HG02642 (cell line): ENCODE measurements around the gene CXCL6.

Experiments
- ATAC-seq: cut with Tn5 transposase; IDR thresholded peaks from one replicate; pipeline ENCODE4 v1.9.1; 2021; ENCODE audit warnings: mild to moderate bottlenecking; ENCODE audit not compliant: unreplicated experiment, poor library complexity

The CXCL6 gene

DNA sequence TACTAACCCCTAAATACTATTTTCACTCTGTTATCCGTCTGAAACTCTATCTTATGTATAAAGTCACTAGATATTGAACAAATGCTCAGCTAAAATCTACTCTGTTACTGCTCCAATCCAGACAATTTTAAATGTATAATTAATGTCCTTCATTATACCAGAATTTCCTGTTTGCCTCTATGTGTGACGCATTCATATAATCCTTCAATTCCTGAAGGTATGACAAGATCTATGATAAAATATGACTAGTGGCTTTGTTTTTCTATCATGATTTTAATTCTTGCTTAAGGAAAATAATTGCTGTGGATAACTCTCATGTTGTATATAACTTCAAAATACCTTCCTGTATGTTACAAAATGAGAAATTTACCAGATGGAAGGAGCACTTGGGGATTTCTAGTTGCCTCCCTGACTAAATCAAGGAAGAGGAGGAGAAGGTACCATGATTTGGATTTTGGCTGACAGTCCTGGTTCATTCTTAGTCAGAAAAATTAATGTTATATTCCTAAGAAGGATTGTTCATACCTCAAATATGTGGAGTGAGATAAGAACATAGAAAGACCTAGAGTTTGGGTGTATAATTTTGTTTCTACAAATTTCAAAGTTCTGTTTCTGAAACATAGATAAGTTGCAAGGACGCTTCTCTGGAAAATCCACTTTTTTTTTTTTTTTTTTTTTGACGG, 4.9 kb downstream of the CXCL6 start:
- ATAC-seq: no peak

DNA sequence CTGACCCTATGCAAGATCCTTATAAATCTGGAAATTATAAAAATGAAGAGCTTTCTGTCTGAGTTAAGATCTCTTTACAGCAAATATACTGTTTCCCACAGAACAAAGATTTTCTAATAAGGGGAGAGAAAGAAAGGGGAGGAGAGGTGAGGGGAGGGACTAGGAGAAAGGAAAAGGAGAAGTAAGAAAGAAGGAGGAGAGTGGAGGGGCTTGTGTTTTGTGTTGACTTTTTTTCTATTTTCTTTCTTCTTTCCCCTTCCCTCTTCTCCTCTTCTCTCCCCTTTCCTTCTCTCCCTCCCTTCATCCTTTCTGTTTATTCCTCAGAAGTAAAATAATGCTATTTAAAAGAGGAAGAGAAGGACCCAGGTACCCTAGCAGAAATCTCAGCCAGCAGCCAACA, 6.2 kb downstream of the CXCL6 start:
- no peak for ATAC-seq

DNA sequence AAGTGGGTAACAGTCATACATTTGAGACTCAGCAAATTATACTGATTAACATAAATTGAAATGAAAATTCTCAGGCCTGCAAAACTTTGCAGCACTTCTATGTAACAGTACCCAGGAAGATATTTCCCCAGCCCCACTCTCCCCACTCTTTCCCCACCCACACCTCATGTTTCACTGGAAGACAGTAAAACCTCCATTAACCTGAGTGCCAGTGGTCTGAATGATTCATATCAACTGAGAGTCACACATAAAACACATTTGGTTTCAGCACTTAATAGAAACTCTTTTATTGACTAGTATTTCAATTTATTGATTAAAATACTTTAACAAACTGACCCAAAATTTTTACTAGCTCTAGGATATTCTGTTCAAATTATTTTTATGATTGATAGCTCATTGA, 6.9 kb downstream of the CXCL6 start:
- ATAC-seq: no peak

DNA sequence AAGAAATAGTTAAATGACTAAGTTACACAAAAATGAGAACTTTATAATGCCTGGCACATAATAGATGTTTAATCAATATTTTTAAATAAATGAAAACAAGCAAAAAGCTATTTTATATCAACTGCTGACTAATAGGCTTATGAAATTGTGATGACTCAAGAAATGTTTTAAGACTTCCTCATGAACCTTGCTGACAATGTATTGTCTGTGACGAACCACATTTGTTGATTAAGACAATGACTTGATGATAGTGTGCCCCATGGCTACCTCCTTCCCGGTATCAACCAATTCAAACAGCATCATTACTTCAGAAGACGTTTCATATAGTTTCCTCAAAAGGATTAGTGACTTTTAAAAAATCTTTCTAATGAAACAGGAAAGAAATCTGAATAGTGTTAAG, 7.9 kb downstream of the CXCL6 start:
- no peak for ATAC-seq

DNA sequence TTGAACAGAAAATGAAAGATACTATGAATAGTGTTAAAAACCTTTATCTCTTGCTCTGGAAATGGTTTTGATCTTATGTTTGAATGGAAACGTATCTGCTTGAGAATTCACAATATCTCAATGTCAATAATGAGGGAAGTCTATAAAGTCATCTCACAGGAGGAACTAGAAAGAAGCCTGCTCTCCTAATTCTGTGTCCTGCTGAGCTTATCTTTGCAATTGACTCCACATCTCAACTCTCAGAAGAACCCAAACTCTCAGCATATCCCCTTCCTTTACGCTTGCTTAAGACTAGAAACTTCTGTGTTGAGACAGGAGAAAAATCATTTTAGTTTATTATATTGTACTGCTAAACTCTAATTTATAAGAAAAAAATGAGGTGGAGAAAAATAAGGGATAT, 8.3 kb downstream of the CXCL6 start:
- no peak for ATAC-seq

DNA sequence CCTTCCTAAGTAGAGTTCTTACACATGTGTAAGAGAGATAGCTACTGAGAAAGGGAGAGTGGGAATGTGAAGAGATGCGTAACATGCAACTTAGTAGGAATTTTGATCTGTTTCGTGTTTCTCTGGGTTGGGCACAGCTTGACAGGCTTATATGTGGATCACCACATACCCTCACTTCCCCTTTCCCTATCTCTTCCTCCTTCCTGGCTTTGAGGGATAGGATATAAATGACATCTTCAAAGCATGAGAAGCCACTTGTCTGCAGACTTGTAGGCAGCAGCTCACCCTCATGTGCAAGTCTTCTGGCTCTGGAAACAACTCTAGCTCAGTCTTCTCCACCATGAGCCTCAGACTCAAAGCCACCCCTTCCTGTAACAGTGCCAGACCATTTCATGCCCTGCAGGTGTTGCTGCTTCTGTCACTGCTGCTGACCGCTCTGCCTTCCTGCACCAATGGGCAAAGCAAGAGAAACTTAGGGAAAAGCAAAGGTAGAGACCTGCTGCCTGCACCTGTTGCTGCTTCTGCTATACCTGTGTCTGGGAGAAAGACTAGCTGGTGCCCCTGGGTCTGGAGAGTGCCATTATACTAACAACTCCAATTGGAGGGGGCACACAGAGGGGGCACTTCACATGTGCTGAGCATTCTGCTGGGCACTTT, 11.2 kb downstream of the CXCL6 start:
- ATAC-seq: no peak

DNA sequence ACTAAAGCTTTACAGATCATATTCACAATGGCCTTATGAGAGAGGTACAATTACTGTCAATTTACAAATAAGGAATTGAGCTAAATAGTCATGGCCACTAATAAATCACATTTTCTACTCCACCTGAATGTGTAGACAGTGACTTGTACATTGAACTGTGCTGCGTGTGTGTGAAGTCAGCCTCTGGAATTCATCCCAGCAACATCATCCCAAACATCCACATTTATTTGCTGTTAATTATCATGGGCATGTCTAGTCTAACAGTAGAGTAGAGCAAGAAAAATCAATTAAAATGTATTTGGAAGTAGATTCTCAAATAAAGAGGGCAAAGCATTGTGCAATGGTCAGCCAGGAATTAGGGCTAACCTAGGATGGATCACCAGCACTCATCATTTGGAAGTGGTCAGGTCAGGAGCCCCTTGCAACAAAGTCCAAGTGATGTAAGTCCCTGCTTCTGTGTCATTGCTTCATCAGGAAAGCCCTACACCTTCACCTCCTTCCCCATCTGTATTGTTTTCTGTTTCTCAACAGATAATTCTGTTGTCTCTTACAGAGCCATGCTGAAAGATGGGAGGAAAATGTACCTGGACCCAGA, 11.8 kb downstream of the CXCL6 start:
- no peak for ATAC-seq

DNA sequence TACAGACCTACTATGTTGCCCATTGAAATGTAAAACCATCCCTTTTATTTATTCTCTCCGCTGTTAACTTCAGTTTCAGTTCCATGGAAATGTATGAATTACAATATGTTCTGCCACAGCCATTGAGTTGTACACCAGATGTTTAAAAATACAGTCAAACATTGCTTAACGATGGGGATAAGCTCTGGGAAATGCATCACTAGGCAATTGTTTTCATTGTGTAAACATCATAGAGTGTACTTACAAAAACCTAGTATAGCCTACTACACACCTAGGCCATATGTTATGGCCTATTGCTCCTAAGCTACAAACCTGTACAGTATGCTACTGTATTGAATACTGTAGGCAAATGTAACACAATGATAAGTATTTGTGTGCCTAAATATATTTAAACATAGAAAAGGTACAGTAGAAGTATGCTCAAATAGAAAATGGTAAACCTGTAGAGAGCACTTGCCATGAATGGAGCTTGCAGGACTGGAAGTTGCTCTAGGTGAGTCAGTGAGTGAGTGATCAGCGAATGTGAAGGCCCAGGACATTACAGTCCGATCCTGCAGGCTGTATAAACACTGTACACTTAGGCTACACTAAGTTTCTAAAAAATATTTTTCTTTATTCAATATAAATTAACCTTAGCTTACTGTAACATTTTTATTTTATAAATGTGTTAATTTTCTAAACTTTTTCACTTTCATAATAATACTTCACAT, 13.9 kb downstream of the CXCL6 start:
- ATAC-seq: no peak

DNA sequence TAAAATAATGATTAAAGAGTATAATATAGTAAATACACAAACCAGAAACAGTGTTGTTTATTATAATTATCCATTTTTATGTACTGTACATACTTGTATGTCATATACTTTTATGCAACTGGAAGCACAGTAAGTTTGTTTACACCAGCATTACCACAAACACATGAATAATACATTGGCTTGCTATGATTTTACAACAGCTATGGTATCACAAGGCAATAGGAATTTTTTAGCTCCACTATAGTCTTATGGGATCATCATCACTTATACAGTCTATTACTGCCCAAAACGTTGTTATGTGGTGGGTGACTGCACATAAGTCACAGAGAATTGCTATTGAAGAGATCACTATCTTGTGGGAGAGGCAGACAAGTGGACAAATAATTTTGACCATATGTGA, 14.8 kb downstream of the CXCL6 start:
- no peak for ATAC-seq

DNA sequence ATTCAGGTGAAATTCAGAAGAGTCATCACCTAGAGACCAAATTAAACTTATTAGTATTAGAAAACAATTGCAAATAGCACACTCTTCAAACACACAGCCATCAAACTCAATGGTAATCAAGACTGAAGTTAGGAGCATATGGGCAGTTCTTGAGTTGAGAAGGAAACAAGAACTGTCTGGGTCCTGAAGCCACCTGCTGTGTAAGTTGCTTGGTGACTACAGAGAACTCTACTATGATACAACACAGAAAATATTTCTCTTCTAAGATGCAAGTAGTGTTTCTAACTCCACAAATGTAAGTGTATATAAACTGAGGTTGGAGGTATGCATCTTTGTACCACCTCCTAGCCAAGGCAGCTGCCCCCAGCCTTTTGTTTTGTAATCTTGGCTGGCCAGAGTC, 16.3 kb downstream of the CXCL6 start:
- no peak for ATAC-seq

DNA sequence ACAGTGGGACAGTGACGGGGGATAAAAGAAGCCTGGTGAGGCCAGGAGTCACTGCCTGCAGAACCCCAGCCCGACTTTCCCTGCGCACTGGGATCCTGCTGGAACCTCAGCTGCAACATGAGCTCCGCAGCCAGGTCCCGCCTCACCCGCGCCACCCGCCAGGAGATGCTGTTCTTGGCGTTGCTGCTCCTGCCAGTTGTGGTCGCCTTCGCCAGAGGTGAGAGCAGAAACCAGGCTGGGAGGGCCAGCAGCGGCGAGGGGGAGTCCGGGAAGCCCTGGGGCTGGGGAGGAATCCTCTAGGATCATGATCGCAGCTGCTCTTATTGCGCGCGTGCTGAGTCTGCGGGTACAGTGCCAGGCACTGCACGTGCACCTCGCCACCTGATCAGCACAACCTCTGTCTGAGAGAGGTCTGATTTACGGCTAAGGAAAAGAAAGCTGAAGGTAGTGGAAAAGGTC, 16.8 kb downstream of the CXCL6 start, which contains the start of gene PF4V1:
Gene PF4V1 (plus strand): TSS at position 51 of the 459 bp plus-strand sequence. CDS start 67 bp downstream, at position 118.
- ATAC-seq: no peak

DNA sequence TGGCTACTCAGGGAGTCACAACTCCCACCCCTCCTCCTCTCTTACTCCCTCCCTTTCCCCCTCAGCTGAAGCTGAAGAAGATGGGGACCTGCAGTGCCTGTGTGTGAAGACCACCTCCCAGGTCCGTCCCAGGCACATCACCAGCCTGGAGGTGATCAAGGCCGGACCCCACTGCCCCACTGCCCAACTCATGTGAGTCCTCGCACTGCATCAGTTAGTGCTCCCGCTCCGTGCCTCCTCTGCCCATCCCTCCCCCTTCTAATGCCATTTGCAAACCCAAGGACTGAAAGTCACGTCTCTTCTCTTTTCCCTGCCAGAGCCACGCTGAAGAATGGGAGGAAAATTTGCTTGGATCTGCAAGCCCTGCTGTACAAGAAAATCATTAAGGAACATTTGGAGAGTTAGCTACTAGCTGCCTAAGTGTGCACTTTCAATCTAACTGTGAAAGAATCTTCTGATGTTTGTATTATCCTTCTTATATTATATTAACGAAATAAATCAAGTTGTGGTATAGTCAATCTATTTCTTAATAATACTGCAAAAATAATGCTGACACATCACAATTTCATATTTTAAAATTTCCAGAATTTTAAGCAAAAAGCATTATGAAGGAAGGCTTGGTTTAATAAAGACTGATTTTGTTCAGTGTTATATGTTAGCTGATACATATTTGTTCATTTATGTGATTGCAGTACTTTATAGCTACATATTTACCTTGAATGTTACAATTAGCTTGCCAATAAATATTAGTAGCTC, 17.4 kb downstream of the CXCL6 start:
- ATAC-seq: no peak

DNA sequence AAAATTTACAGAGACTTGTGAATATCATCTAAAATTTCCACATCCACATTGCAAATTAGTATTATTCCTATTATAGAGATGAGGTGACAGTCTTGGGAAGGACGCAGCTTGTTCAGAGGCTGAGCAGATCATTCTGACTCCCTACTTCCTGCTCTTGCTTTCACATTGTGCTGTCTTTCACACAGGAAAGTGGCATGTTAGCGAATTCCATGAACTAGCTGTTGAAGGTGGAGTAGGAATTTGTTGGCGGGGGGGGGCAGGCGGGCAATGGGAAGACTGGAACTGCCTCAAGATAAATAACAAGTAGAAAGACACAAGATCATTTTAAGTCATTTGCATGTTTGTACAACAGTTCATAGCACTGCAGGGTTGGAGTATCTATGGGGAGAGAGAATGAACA, 18.9 kb downstream of the CXCL6 start:
- ATAC-seq: no peak

DNA sequence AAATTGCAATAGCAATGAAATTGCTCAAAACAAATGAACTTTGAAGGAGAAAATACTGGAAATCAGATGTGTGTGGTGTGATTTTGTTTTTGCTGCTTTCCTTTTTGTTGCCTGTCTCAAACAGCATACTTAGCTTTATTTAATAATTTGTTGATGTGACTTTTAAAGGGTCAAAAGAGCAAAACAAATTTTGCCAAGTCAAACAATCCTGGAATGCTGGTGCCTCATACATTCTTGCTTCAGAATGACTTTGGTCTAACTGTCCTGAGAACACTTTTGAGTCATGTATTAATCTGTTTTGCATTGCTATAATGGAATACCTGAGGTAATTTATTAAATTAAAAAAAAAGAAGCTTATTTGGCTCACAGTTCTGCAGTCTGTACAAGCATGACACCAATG, 20.0 kb downstream of the CXCL6 start:
- no peak for ATAC-seq

DNA sequence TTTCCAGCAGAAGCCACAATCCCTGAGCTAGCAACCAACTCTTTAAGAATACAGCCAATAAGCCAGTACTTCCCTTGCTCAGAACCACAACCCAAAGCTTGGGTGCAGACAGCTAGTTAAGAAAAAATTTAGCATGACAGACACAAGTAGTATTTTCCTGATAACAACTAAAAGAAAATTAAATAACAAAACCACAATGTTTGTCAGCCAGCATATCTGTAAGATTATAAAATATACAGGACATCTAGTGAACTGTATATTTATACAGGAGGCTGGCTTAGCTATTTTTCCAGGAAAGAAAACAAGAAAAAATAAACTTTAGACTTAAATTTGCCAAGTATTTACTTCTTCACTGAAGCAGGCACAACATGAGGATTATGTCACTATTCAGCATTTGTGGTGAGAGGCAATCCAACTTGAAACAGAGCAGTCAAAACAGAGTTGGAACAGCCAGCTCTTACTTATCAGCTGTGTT, 23.2 kb downstream of the CXCL6 start:
- no peak for ATAC-seq

DNA sequence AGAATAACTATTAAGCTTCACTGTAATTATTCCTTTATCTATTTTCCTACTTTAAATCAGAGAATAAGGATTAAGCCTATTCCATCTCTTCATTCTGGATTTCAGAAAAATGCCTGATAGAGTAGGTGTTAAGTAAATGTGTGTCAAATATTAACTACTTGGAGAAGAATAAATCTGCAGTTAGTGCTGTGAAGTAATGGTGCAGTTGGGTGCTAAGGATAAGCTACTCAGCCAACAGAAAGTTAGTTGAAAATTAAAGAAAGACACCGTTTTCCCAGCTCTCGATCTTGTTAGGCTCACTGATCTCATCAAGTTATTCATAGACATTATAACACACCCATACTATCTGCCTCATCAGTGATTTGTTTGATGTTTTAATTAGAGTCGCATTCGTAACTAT, 23.7 kb downstream of the CXCL6 start:
- no peak for ATAC-seq

DNA sequence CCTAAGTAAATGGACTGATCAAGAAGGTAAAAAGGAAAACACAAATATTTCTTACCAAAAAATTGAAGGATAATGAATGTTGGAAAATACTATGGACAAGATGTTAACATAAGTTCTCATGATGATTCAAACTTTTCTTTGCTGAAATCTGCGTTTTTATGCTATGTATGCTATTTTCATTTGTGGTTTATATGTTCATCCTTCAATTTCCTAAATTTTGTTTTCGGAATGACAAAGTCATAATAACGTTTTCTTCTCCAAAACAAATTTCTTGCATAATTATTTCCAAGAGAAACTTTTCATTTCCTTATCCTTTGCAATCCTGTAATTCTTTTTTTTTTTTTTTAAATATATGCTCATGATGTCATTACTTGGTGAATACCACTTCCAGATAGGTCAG, 24.4 kb downstream of the CXCL6 start:
- ATAC-seq: no peak

DNA sequence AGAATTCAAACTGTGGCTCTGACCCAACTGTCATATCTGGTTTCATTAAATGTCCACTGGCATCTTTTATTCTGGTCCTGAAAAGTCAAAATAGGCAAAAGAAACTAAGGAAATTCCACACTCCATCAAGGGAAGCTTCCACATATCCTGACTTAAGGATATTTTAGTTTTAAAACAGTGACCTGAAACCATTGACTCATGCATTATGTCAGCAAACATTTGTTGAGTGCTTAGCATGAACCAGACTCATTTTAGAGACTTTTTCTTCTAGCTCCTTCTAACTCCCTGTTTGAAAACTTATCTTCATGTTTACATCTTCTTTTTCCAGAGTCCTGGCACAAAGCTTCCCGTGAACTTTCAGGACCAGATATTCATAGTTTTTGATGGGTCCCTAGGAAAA, 25.8 kb downstream of the CXCL6 start:
- no peak for ATAC-seq

DNA sequence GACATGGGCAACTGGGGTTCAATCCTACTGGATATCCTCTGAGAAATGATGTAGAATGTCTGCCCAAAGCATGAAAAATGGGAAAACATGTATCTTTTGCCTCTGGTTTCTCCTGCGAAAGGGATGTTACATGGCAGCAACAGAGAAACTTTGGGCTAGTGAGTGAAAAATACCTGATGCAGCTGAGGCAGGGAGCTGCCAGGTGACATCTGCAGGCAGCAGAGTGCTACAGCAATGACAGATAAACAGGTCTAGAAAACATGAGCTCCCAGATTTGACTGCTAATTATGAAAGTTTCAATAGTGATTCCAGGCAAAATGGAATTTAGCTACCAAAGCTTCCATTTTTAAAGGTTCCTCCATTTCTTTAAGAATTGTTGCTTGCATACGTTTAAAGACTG, 27.9 kb downstream of the CXCL6 start:
- ATAC-seq: no peak

DNA sequence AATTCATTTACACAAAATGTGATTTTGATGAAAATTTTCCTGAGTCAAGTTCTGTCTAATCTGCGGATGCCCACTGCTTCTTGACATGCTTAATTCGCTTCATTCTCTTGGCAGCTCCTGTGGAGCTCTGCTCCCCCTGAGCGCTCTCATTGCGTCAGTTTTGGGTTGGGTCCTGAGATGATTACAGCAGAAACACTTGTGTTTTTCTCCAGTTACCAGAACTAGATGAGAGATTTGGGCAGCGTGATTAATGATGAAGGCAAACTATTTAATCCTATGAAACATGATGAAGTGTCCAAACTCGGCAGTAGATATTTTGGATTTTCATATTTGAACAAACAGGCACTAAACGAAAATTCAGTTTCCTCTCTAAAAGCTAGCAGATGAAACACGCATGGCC, 28.5 kb downstream of the CXCL6 start:
- no peak for ATAC-seq
